ENCODE data around the gene EFHC2. TPM values are rescaled to one million over a fixed set of nuclear protein-coding genes. Genes with fewer than 3 reads are reported as not detected.

The EFHC2 gene
- total and polyA plus RNA-seq, 12 donors: 1.5 to 17.9 (median 10.3) TPM

DNA sequence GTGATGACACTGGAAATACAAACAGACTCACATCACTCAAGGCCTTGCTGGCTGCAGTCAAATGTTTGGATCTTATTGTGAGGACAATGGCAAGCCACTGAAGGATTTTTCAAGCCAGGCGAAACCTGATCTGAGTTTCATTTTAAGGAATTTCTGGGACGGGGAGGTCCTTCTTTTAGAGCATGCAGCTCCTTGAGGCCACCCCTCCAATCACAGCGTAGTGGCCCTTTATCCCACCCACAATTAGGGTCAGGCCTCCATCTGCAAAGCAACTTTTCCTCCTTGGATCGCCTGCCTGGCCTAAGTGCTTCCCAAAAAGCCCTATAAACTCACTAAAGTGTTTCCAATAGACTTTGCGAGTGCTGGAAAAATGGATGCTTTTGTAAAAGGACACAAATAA, 115.5 kb downstream of the EFHC2 start:
- Histone ChIP-seq H3K9me3 (no peaks in the 10 kb centered on the region), H3K36me3 (no peaks in the 10 kb centered on the region), H3K27ac (no peak overlapping the region), H3K4me3 (no peak overlapping the region), H3K4me1 (no peaks in the 10 kb centered on the region), H3K27me3 (peaks cover 0 to 41% (median 0%) of the 10 kb centered on the region in 7 donors)
- WGBS, 2 donors: 79 to 86% methylated on average over 5 of the region's 5 CpGs
- ATAC-seq (no peak), DNase-seq (no peak)
- TF ChIP-seq, protein P1, sequence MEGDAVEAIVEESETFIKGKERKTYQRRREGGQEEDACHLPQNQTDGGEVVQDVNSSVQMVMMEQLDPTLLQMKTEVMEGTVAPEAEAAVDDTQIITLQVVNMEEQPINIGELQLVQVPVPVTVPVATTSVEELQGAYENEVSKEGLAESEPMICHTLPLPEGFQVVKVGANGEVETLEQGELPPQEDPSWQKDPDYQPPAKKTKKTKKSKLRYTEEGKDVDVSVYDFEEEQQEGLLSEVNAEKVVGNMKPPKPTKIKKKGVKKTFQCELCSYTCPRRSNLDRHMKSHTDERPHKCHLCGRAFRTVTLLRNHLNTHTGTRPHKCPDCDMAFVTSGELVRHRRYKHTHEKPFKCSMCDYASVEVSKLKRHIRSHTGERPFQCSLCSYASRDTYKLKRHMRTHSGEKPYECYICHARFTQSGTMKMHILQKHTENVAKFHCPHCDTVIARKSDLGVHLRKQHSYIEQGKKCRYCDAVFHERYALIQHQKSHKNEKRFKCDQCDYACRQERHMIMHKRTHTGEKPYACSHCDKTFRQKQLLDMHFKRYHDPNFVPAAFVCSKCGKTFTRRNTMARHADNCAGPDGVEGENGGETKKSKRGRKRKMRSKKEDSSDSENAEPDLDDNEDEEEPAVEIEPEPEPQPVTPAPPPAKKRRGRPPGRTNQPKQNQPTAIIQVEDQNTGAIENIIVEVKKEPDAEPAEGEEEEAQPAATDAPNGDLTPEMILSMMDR (IDR thresholded peaks at IDR 0.05): no peak
- intact Hi-C loops (cut with DNase I): no loop called here

DNA sequence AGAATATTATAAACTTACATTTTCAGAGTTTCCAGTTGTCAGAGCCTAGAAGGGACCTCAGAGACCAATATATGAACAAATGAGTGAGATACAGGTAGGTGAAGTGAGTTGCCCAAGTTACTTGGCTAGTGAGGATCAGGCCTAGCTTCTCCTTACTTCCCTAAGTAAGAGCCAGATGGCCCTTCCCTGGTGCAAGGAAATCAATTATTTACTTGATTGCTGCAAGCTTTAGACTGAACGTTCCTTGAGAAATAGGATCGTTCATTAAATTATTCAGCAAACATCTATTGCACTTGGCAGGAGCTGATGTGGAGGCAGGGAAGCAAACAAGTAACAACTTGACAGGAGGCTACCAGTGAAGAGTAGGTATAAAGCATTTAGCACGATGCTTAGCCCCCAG, 117.8 kb downstream of the EFHC2 start:
- Histone ChIP-seq H3K9me3 (no peaks in the 10 kb centered on the region), H3K4me3 (no peak overlapping the region), H3K27me3 (peaks cover 0 to 60% (median 0%) of the 10 kb centered on the region in 7 donors), H3K4me1 (no peaks in the 10 kb centered on the region), H3K36me3 (no peaks in the 10 kb centered on the region), H3K27ac (no peak overlapping the region)
- WGBS, 2 donors: 94 to 97% methylated on average over 3 of the region's 3 CpGs
- TF ChIP-seq, protein P1 (IDR thresholded peaks at IDR 0.05): no peak
- intact Hi-C loops (cut with DNase I): no loop called here
- DNase-seq (no peak), ATAC-seq (no peak)

DNA sequence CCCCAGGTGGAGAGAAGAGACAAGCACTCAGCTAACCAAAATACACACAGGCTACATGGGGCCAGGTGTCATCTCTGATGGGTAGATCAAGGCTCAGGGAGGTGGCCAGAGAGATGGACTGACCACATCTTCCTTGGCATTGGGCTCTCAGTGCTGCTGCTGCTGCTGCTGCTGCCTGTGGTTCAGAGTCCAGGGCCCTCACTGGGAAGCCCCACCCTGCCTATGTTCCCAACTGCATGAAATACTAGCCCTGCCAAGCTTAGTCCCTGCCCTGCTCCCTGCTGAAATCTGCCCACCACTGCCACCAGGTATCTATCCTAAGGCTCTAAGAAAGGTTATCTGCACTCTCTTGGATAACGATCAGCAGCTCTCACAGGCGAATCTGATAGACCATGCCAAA, 118.7 kb downstream of the EFHC2 start:
- H3K4me3 ChIP-seq: no peak overlapping the region
- WGBS, 2 donors: 87% methylated on average over 2 of the region's 2 CpGs
- no peaks in the 10 kb centered on the region for H3K9me3 ChIP-seq
- intact Hi-C loops (cut with DNase I): no loop called here
- no peaks in the 10 kb centered on the region for H3K4me1 ChIP-seq
- DNase-seq: no peak
- no peak overlapping the region for H3K27ac ChIP-seq
- H3K27me3 ChIP-seq: peaks cover 0 to 67% (median 0%) of the 10 kb centered on the region in 7 donors
- TF ChIP-seq, protein P1 (IDR thresholded peaks at IDR 0.05): no peak
- H3K36me3 ChIP-seq: no peaks in the 10 kb centered on the region
- ATAC-seq: no peak

DNA sequence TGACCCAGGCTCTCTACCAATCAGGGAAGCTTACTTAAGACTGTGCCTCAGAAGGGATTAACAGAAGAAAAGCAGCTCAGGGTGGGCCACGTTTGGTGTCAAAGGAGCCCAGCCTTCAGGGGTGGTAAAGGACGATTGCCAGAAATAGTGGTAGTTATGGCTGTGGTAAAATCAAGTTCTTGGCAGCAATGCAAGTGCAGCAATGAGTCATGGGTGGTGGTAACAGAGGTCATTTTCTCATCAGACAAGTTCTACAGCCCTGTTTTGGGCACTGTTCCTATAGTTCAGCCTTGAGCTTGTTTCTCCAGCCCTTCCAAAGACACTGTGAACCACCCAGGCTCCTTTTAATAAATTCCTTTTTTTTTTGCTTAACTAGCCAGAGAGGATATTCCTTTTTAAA, 120.3 kb downstream of the EFHC2 start:
- no peaks in the 10 kb centered on the region for H3K9me3 ChIP-seq
- 65 to 81% methylated on average over 2 of the region's 2 CpGs for WGBS, 2 donors
- TF ChIP-seq, protein P1 (IDR thresholded peaks at IDR 0.05): no peak
- no peak overlapping the region for H3K27ac ChIP-seq
- H3K4me3 ChIP-seq: no peak overlapping the region
- H3K4me1 ChIP-seq: no peaks in the 10 kb centered on the region
- intact Hi-C loops (cut with DNase I): no loop called here
- no peaks in the 10 kb centered on the region for H3K36me3 ChIP-seq
- ATAC-seq (no peak), DNase-seq (no peak)
- peaks cover 0 to 72% (median 0%) of the 10 kb centered on the region in 7 donors for H3K27me3 ChIP-seq
